CD14-positive monocyte (primary cell): ENCODE results near the gene ICE1. TPM values are rescaled to one million over a fixed set of nuclear protein-coding genes. Genes with fewer than 3 reads are reported as not detected.

ENCODE experiments used
- DNase-seq, 3 donors: peaks; one replicate each; pipeline ENCODE4 v3.0.0-alpha.2; 2011 to 2022
- H2AFZ ChIP-seq: 2 replicates; pipeline ENCODE4 v1.6.0; 2012; ENCODE audit warnings: mild to moderate bottlenecking, low read depth, low read length, inconsistent platforms; ENCODE audit not compliant: insufficient read depth, poor library complexity, severe bottlenecking
- H3K27ac ChIP-seq, 2 donors: 1 replicate in 1 of 2; 2 replicates in 1 of 2; pipeline ENCODE4 v1.5.1; 2012 to 2013; ENCODE audit warnings: low read length in 2 of 2, control low read depth in 1 of 2, inconsistent platforms in 1 of 2, low read depth in 1 of 2, mild to moderate bottlenecking in 1 of 2
- H3K27me3 ChIP-seq, 2 donors: one replicate each; pipeline versions ENCODE4 v1.6.0 to v1.6.1; 2011 to 2013; ENCODE audit warnings: low read length in 2 of 2; ENCODE audit not compliant: control insufficient read depth in 2 of 2, insufficient read depth in 2 of 2
- H3K36me3 ChIP-seq, 2 donors: replicated peaks in 1 of 2; 1 replicate in 1 of 2; 2 replicates in 1 of 2; pipeline versions ENCODE4 v1.5.1 to v1.6.1; 2012 to 2013; ENCODE audit warnings: low read length in 2 of 2, control low read depth in 1 of 2, inconsistent platforms in 1 of 2, mild to moderate bottlenecking in 1 of 2; ENCODE audit not compliant: insufficient read depth in 2 of 2, control insufficient read depth in 1 of 2
- H3K4me1 ChIP-seq, 2 donors: 1 replicate in 1 of 2; 2 replicates in 1 of 2; pipeline versions ENCODE4 v1.5.1 to v1.6.1; 2012 to 2013; ENCODE audit warnings: low read length in 2 of 2, control low read depth in 1 of 2, inconsistent platforms in 1 of 2, mild to moderate bottlenecking in 1 of 2, moderate library complexity in 1 of 2; ENCODE audit not compliant: insufficient read depth in 2 of 2, control insufficient read depth in 1 of 2
- H3K4me2 ChIP-seq: replicated peaks from 2 replicates; pipeline ENCODE3; 2012; ENCODE audit warnings: low read length, moderate library complexity, mild to moderate bottlenecking; ENCODE audit not compliant: poor library complexity, severe bottlenecking; ENCODE audit errors: extremely low read depth
- H3K4me3 ChIP-seq, 3 experiments: fragments of 200-600 bp in 1 of 3; sonication (generic) in 1 of 3; replicated peaks in 1 of 3; 1 replicate in 2 of 3; 2 replicates in 1 of 3; pipeline ENCODE4 v1.5.1; 2011 to 2013; ENCODE audit warnings: low read length in 3 of 3, mild to moderate bottlenecking in 3 of 3, control low read depth in 2 of 3, low read depth in 2 of 3, inconsistent platforms in 1 of 3, moderate library complexity in 1 of 3
- H3K79me2 ChIP-seq: 2 replicates; pipeline ENCODE4 v1.6.0; 2012; ENCODE audit warnings: mild to moderate bottlenecking, control low read depth, inconsistent platforms, low read length, moderate library complexity; ENCODE audit not compliant: insufficient read depth
- H3K9ac ChIP-seq: 2 replicates; pipeline ENCODE4 v1.6.0; 2017; ENCODE audit warnings: low read length, mild to moderate bottlenecking; ENCODE audit not compliant: insufficient read depth, poor library complexity, severe bottlenecking
- H3K9me3 ChIP-seq, 2 donors: replicated peaks in 1 of 2; 1 replicate in 1 of 2; 2 replicates in 1 of 2; pipeline versions ENCODE4 v1.5.1 to v1.6.1; 2012 to 2013; ENCODE audit warnings: low read length in 2 of 2, control low read depth in 1 of 2; ENCODE audit not compliant: control insufficient read depth in 1 of 2, insufficient read depth in 1 of 2
- H4K20me1 ChIP-seq: 2 replicates; pipeline ENCODE4 v1.6.0; 2012; ENCODE audit warnings: mild to moderate bottlenecking, low read length, control low read depth, moderate library complexity; ENCODE audit not compliant: insufficient read depth
- H3K27ac Mint-ChIP-seq, 7 donors: one replicate each; pipeline ENCODE4 v1.8.0; 2020; ENCODE audit warnings: mild to moderate bottlenecking in 7 of 7, mixed read lengths in 7 of 7, moderate library complexity in 6 of 7, inconsistent platforms in 2 of 7
- H3K27me3 Mint-ChIP-seq, 3 donors: one replicate each; pipeline ENCODE4 v1.8.0; 2021 to 2022; ENCODE audit warnings: low read depth in 3 of 3, mild to moderate bottlenecking in 3 of 3, mixed read lengths in 3 of 3, moderate library complexity in 3 of 3, inconsistent platforms in 1 of 3
- H3K36me3 Mint-ChIP-seq, 2 donors: one replicate each; pipeline ENCODE4 v1.8.0; 2020; ENCODE audit warnings: mixed read lengths in 2 of 2, inconsistent platforms in 1 of 2, mild to moderate bottlenecking in 1 of 2
- H3K4me1 Mint-ChIP-seq: one replicate; pipeline ENCODE4 v1.8.0; 2020; ENCODE audit warnings: mild to moderate bottlenecking, mixed read lengths
- H3K4me3 Mint-ChIP-seq, 2 donors: one replicate each; pipeline ENCODE4 v1.8.0; 2020; ENCODE audit warnings: mild to moderate bottlenecking in 2 of 2, mixed read lengths in 2 of 2, moderate library complexity in 1 of 2
- H3K9me3 Mint-ChIP-seq, 7 donors: one replicate each; pipeline ENCODE4 v1.8.0; 2020 to 2022; ENCODE audit warnings: mixed read lengths in 7 of 7, mild to moderate bottlenecking in 6 of 7, moderate library complexity in 6 of 7, inconsistent platforms in 2 of 7
- CTCF ChIP-seq: fragments of 200-600 bp; IDR thresholded peaks from one replicate; pipeline ENCODE4 v1.8.0; 2022; ENCODE audit warnings: antibody characterized with exemption, mild to moderate bottlenecking
- WGBS: methylation state at CpG from one replicate; pipeline ENCODE4 v1.1.5; 2013; ENCODE audit warnings: missing lambda C conversion rate; ENCODE audit not compliant: insufficient coverage; 5-methylcytosine and 5-hydroxymethylcytosine counted together
- intact Hi-C, 2 donors: fragments of 100-400 bp; cut with micrococcal nuclease; formaldehyde crosslinking; loops; one replicate each; pipeline versions ENCODE4 v1.15.0 to v1.15.1; 2023
- polyA plus RNA-seq, 3 donors: library from polyadenylated mRNA; depleted of rRNA in 1 of 3; unstranded in 2 of 3; stranded (reverse) in 1 of 3; fragments of 300-500 nt in 2 of 3; fragments of >200 nt in 1 of 3; fragmentation: Illumina TruSeq in 2 of 3; gene quantifications; 1 replicate in 2 of 3; 2 replicates in 1 of 3; pipeline ENCODE4 v1.2.3, GENCODE V29; 2012 to 2021

The ICE1 gene
- polyA plus RNA-seq, 3 donors, result 2.4 to 8.2 (median 6.4) TPM

GRCh38 chr5:5524327-5524726 is 101.8 kb downstream of the ICE1 start:
- H3K27me3 Mint-ChIP-seq, result peaks cover 0 to 2% (median 0%) of the 10 kb centered on the region in 3 donors
- Histone ChIP-seq H3K27me3 (no peaks in the 10 kb centered on the region), H3K4me2 (no peak overlapping the region), H3K9ac (no peak overlapping the region), H3K27ac (no peak overlapping the region), H4K20me1 (no peaks in the 10 kb centered on the region), H3K9me3 (peaks cover 0 to 15% of the 10 kb centered on the region in 2 donors), H3K4me3 (no peak overlapping the region), H3K4me1 (no peaks in the 10 kb centered on the region), H3K79me2 (no peaks in the 10 kb centered on the region), H2AFZ (no peak overlapping the region), H3K36me3 (no peaks in the 10 kb centered on the region)
- TF ChIP-seq CTCF, result no peak
- WGBS, result 93% methylated on average over 3 of the region's 3 CpGs
- intact Hi-C loops, result no loop called here
- H3K36me3 Mint-ChIP-seq, result no peaks in the 10 kb centered on the region
- H3K4me3 Mint-ChIP-seq, result no peak overlapping the region
- H3K9me3 Mint-ChIP-seq, result peaks cover 2 to 30% (median 14%) of the 10 kb centered on the region in 7 donors
- DNase-seq, result no peak
- no peak overlapping the region for H3K27ac Mint-ChIP-seq
- peaks cover 3% of the 10 kb centered on the region for H3K4me1 Mint-ChIP-seq

- intact Hi-C loops, result no loop called here
- peaks cover 0 to 44% of the 10 kb centered on the region in 2 donors for H3K9me3 ChIP-seq
- H3K4me1 ChIP-seq, result no peaks in the 10 kb centered on the region
- H2AFZ ChIP-seq, result no peak overlapping the region
- no peak overlapping the region for H3K4me3 Mint-ChIP-seq
- no peak overlapping the region for H3K4me3 ChIP-seq
- H3K36me3 Mint-ChIP-seq, result no peaks in the 10 kb centered on the region
- no peak overlapping the region for H3K9ac ChIP-seq
- 66% methylated on average over 4 of the region's 5 CpGs for WGBS
- no peak overlapping the region for H3K27ac Mint-ChIP-seq
- H3K79me2 ChIP-seq, result no peaks in the 10 kb centered on the region
- no peaks in the 10 kb centered on the region for H4K20me1 ChIP-seq
- no peak overlapping the region for H3K27ac ChIP-seq
- no peaks in the 10 kb centered on the region for H3K36me3 ChIP-seq
- no peaks in the 10 kb centered on the region for H3K4me1 Mint-ChIP-seq
- peaks cover 6 to 36% (median 16%) of the 10 kb centered on the region in 7 donors for H3K9me3 Mint-ChIP-seq
- no peak for DNase-seq
- TF ChIP-seq CTCF, result no peak
- no peak overlapping the region for H3K4me2 ChIP-seq
- no peaks in the 10 kb centered on the region for H3K27me3 ChIP-seq
- H3K27me3 Mint-ChIP-seq, result peaks cover 0 to 4% (median 0%) of the 10 kb centered on the region in 3 donors
These were observed 108.9 kb downstream of the ICE1 start for GRCh38 chr5:5531371-5531770.
